ENCODE results near the gene DVL1.
A peak's percentile ranks its signal among the peaks of the same experiment; 100 is the strongest.

The DVL1 gene

DNA sequence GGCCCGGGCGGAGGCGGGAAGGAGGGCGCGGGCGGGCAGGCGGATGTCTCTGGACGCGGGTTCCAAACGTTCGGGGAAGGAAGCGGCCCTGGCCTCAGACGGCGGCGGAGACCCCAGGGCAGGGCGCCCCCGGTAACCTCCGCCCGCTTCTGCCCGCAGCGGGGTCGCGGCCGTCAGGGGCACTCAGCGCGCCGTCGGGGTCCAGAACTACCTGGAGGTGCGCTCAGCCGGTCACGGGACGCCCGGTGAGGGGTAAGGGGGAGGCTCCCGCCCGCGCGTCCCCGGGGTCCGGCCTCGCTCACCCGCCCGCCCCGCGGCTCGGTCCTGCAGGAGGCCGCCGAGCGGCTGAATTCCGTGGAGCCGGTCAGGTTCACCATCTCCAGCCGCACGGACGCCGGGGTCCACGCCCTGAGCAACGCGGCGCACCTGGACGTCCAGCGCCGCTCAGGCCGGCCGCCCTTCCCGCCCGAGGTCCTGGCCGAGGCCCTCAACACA, 40.4 kb downstream of the DVL1 start:
- no peak for DNase-seq

DNA sequence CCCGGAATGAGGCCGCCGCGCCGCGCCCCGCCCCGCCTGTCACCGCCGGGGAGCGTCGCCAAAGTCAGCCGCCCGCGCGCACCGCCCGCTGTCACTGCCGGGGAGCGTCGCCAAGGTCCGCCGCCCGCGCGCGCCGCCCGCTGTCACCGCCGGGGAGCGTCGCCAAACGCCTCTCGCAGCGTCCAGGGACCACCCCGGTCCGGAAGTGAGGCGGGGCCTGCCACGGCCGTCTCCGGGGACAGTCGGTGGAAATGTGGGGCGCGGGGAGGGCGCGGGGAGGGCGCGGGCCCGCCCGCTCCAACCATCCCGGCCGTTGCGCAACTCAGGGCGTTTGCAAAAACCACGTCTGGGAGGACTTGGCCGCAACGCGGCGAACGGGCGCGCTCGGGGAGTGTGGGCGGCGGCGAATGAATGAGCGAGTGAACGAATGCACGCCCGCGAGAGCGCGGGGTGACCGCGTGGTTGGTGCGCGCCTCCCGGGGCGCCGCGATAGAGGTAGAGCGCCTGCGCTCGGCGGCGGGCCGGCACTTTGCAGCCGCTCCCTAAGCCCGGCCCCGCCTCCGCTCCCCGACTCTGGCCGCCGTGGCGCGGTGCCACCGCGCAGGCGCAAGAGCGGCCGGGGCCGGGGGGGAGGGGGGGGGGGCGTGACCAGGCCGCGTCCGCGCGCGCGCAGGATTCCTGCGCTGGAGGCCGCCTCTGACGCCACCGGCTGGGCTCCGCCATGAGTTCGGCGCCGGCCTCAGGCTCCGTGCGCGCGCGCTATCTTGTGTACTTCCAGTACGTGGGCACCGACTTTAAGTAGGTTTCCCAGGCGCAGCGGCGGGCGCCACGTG, 41.1 kb downstream of the DVL1 start, which contains the start of the genes ACAP3 and PUSL1:
TSS of gene ACAP3 (minus strand) at position 8 of the 833 bp plus-strand sequence. CDS start 115 bp downstream, outside the sequence.
TSS of gene PUSL1 (plus strand) at position 675 of the 833 bp plus-strand sequence. CDS start at position 722, 47 bp downstream.
- DNase-seq, result peak; percentile 88

DNA sequence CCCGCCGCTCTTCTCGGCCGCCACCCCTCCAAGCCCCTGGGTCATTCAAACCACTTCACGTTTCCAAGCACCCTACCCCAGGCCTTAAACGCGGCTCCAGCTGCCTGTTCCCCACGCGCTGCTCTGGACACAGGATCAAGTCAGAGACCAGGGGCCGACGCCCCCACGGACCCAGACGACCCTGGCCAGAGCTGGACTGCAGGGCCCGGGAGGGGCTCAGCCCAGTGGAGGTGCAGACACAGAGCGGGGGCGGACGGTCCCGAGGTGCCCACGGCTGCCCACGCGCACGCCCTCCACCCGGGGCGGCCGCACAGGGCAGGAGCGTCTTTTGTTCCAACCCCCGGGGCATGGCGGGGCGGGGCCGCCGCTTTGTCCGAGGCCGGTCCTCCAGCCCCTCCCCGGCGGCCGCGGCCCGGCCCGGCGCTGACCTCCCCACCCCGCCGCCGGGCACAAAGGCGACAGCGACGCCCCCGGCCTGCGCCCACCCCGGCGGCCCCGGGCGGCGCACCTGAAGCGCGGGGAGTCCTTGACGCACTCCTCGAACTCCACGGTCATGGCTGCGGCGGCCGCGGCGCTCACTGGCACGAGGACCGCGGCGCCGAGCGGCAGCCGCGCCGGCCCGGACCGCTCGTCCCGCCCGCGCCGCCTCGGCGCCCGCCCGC, 41.8 kb downstream of the DVL1 start:
- DNase-seq, result peak; percentile 38

DNA sequence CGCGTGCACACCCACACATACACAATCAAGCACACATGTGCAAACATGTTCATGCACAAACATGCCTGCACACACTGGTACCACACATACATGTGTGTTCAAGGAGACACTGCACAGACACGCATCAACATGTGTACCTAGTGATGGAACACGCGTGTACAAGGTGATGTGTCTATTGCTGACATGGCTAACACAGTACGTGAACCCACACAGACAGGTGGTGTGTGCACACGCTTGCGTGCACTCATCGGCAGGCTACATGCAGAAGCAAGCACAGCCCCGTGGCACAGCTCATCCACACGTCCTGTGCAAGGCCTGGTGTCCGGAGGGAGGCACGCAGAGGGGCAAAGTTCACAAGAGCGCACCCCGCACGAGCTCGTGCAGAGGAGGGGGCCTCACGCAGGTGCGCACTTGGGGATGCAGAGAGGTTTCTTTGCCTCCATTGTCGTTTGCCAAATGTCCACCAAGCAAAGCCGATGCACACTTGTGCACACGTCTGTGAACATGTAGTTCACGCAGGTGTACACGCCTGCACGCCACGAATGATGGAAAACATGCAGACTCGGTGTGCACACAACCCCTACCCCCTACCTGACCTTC, 42.5 kb downstream of the DVL1 start:
- DNase-seq, result no peak

DNA sequence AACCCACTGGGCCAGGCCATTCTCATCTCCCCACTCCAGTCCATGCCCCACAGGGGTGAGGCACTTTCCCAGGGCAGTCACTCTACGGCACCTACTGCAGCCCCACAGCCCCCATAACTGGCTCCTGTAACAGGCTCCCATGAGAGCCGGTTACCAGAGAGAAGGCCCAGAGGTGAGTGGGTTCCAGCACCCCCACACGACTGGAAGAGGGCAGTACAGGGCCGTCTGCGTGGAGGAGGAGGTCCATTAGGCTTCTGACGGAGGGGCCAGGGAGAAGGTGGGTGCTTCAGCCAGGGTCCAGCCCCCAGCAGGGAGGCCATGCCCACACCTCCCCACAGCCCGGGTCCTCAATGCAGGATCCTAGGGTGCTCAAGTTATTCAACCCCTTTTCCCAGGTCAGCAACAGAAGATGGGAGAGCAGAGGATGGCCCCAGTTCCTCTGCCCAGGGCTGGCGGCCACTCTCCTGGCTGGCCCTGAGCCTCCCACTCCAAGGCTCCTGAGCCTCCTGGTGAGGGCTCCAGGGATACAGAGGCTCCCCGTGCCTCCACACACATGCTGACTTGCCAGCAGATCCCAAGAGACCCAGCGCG, 43.1 kb downstream of the DVL1 start:
- DNase-seq, result no peak

DNA sequence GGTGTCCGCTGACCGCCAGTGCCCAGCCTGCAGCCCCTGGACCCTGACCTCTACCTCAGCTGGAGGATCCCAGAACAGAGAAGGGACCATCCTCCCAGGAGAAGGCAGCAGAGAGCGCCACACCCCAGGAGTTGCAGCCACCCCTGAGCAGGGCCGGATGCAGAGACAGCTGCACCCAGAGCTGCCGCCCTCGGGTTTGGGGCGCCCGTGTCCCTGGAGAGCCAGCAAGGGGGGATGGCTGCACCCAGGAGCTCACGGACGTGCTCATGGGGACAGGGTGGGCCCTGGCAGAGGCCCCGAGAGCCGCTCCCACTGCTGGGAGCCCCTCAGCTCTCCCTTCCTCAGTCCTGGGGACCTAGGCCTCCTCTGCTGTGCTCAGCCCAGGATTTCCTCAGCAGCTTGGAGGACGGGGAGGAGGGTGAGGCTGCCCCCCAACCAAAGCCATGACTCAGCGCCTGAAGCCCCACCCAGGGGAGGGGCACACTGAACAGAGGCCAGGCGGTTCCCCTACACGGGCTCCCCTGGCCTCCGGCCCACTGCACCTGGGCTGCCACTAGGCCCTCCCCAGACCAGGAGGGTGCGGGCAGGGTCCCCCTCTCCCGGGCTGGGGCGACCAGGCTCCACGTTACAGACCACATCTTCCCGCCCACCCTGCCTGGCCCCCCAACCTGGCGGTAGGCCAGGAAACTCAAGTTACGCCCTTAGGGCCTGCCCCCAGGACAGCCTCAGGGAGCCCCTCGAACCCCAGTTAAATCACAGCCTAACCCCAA, 43.7 kb downstream of the DVL1 start:
- DNase-seq, result peak; percentile 63

DNA sequence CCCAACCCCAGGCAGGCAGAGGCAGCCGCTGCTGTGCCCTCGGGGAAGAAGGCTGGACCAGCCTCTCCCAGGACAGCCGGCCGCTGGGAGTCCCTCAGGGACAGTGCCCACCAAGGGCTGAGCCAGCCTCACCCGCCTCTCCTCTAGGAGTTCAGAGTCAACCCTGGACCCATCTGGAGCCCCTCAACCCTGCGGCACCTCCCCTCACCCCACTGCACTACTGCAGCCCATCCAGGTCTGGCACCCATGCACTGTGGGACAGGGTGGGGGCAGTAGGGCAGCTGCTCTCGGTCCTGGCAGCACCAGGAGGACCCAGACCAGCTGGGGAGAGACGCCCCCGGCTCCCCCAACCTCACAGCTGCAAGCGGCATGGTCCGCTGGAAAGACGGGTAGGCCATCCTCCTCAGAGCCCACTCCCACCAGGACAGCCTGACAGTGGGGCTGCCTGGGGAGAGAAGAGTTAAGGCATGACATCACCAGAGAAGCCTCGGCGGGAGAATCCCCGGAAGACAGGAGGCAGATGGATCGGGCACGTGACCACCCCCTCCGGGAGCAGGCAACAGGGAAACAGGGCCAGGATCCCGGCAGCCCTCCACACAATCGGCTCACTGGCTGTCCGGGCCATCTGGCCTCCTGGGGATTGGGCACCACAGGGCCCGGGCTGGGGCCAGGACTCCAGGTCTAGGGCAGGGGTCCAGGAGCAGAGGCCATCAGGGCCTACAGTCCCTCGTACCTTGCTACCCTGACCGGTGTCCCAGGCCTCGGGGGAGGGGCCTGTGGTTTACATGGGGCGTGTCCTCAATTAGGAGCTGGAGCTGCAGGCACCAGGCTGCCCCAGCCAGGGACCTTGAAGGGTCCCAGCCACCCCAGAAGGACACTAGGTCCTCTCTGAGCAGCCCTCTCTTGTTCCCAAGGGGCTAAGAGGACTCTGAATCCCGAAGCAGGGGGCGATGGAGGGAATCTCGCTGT, 44.6 kb downstream of the DVL1 start:
- DNase-seq, result no peak

DNA sequence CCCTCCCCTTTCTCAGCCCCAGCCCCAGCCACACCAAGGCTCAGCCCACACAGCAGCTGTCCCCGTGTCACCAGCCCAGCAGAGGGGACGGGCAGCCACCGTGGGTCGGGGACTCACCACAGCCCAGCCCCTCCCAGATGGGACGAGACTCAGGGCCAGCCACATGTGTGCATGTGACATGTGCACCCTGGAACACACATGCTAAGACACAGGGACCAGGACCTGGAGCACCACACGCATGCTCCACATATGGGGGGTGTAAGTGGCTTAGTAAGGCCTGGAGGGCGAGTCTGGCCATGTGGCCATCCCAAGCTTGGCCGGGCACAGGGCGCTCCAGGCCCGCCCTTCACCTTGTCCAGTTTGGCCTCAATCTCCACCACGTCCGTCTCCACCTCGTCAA, 45.5 kb downstream of the DVL1 start:
- DNase-seq, result no peak

DNA sequence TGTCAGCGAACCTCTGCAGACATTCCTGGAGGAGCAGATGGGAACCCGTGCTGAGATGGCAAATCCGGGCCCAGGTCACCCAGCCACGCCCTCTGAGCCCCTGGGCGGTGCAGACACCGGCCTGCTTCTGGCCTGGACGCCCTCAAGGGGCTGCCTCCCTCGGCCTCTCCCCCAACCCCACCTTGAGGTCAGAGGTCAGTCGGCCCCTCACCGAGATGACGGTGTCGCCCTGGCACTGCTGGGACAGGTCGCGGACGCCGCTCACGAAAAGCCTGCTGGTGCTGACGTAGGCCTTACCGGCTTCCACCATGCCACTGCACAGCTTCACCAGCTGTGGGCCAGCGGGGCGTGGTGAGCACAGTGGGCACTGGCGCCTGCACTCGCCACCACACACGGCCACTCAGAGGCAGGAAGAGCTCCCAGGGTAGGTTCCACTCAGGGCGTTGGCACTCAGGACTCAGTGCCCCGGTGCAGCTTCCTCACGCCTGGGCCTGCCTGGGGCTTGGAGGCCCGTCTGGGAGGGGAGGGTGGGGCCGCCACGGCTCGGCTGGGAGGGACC, 46.2 kb downstream of the DVL1 start:
- DNase-seq, result no peak

DNA sequence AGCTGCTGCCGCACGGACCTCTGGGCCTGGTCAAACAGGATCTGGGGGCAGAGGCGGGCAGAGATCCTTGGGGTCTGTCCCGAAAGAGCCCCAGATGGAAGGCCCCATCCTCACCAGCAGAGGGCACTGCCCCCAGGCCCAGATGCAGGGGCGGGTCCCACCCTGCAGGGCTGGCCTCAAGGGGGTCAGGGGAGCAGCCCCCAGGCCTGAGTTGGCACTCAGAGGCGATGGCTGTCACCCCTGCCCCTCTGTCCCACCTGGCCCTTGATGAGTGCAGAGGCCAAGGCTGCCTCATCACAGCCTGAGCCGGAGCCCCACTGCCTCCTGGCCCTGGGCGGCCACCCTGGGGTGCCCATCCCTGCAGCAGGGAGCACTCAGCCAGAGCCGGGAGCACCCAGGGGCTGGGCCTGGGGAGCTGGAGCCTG, 47.2 kb downstream of the DVL1 start:
- DNase-seq, result no peak

DNA sequence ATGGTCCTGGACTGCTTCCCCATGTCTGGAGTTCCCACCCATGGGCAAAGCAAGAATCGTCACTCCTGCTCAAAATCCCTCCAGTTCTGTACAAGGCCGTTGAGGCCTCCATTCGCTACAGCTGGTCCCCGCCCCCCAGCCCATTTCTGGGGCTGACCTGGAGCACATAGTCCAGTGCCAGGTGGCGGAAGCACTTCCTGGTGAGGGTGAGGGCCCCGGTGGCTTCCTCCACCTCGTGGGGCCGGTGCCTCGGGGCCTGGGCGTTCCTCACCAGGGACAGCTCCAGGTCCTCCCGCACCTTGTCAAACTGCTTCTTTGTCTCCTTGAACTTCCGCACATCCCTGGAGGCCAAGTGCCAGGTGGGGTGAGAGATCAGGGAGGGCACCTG, 48.9 kb downstream of the DVL1 start:
- no peak for DNase-seq

DNA sequence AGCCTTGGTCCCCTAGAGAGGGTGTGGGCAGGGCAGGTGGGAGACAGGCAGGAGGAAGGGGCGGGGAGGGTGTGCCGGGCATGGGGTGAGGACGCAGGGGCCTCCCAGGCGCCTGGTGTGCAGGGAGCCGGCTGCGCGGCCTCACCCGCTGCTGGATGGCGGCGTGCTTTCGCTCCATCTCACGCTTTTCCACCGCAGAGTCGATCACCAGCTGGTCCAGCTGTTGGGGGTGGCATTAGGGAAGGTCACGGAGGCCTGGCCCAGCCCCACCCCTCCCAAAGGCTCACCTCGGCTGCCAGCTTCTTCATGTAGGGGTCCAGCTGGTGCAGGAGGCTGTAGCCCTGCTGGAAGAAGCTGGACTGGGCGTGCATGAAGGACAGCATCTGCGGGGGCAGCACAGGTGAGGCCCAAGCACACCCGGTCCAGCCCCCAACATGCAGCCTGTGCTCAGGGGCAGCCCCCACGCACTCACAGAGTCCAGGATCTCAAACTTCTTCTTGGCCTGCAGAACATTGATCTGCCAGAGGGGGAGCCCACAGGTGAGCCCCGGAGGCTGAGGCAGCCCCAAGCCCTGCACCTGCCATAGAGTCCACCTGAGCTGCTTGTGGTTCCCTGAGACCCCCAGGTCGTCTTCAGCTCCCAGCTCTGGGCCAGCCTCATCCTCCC, 49.4 kb downstream of the DVL1 start:
- DNase-seq, result no peak

DNA sequence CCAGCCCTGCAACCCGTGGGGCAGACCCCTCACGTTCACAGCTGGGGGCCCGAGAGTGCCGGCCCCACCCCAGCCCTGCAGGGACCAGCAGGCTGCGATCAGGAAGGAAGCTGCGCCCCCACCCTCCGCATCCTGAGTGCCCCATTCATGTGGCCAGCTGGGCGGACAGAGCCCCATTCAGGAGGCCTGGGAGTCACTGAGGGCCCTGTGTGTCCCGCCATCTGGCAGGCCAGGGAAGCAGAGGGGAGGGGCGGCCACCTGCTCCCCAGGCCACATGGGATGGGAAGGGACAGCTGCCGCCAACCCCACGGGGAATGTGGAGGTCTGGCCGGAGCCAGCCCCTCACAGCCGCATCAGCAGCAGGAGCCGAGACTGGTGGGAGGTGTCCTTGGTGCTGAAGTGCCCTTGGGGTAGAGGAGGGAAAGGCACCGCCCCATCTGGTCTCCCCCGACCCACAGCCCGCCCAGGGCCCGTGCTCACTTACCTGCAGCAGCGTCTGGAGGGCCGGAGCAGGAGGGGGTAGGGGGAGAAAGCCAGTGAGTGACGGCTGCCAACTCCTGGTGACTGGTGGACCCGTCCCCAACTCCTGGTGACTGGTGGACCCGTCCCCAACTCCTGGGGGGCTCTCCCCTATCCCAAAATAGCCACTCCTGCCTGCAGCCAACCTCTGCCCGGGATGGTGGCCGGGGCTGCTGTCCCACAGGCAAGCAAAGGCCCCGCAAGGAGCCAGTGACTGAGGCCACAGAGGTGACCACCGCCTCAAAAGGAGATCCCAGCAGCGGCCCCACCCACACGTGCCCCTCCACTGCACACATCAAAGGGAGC, 50.1 kb downstream of the DVL1 start:
- DNase-seq, result no peak

DNA sequence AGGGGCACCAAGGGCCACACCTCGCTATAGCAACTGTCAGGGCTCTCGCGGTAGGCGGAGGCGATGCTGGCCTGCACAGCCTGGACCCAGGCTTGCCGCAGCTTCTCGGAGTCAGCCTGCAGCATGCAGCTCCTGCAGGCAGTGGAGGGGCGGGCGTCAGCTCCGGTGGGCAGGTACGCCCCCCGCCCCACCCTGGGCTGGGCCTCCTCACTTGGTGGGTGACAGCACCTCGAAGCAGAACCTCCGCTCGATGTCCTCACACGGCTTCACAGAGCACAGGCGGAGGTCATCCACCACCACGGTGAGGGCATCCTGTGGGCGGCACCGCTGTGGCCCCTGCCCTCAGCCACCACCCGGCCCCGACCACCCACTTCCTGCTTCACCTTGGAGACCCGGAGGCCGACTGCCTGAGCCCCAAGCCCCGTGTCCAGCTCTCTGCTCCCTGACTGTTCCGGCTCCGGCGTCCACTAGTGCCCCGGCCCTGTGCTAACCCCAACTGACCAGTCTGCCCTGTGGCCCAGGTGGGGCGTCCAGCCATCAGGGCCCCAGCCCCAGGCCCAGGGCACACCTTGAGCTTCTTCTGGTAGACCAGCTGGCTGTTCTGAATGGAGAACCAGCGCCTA, 51.3 kb downstream of the DVL1 start:
- no peak for DNase-seq

DNA sequence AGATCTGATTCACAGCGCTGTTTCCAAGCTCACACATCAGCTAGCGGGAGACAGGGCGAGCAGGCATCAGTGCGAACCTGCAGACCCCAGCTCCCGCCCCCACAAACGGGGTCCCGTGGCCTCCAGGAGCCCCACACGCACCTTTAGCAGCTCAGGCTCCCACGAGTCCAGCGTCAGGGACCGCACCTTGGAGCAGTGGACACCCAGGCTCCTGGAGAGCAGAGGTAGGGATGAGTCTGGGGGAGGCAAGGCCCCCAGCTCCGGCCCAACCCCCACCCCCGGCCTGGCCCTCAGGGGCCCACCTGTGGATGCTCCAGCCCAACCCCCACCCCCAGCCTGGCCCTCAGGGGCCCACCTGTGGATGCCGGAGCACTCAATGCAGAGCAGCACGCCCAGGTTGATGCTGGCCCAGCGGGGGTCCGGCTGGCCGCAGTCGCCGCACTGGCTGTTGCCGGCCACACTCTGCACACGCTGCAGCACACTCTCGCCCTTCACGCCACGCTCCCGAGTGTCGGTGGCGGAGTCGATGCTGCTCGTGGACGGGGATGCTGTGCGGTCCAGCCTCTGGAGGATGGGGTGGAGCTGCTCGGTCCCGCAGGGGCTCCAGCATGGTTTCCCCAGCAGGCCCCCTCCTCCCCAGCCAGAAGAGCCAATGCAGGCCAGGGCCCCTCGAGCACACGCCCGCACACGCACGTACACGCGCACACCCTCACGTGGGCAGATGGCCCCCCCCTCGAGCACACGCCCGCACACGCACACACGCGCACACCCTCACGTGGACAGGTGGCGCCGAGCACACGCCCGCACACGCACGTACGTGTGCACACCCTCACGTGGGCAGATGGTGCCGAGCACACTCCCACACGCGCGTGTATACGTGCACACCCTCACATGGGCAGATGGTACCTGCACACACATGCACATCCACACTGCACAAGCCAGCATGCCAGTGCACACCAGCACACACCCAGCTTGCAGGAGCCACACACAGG, 52.9 kb downstream of the DVL1 start:
- no peak for DNase-seq

DNA sequence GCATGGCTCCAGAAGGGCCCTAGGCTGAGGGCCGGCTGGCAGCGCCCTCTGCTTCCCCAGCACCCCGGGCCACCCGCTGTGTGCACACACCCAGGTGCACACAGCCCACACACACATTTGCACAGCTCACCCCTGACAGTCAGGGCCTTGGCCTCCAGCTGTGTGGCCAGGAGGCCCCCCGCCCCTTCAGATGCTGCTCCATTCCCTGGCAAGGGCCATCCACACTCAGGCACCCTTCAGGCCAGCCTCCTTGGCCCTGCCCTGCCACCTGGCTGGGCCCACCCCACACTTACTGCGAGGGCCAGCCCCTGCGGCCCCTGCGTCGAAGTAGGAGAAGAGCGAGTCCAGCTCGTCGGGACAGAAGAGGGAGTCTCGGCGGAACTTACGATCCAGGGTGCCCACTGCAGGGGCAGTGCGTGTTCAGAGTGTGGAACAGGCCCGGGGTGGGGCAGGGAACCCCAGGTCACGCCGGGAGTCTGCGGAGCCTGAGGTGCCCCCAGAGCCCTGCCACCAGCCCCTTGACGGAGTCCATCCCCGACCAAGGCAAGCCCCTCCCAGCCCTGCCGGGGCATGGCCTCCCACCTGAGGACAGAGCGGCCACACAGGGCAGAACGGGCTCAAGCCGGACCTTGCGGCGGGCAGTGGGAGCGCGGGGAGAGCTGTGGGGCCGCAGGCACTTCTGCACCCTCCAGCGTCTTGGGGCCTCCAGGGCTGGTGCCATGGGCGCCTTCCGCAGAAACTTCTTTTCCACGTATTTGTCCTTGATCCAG, 53.9 kb downstream of the DVL1 start:
- no peak for DNase-seq

Measured in stimulated activated naive CD4-positive, alpha-beta T cell treated with Interleukin-2 at 50 U/mL for 16 hours (primary cell).